Heart left ventricle (tissue), 13 donors: ENCODE results near the gene EFHC1.
A peak's percentile ranks its signal among the peaks of the same experiment; 100 is the strongest.

ENCODE experiments used
- CTCF ChIP-seq, 12 donors: fragments of 200-600 bp; sonication (generic) in 4 of 12; IDR thresholded peaks; one replicate each; pipeline versions ENCODE4 v1.5.0 to v1.8.0; 2018 to 2022; ENCODE audit warnings: antibody characterized with exemption in 12 of 12, mild to moderate bottlenecking in 5 of 12
- POLR2A ChIP-seq, 2 donors: fragments of 450-650 bp; IDR thresholded peaks; one replicate each; pipeline ENCODE4 v1.6.1; 2017; ENCODE audit warnings: antibody characterized with exemption in 2 of 2, mild to moderate bottlenecking in 2 of 2, moderate library complexity in 2 of 2
- donor health status: ischemic (EF 13 %, LVEDD 7.1; RV severe dilation, severe dysfunction).
- donor health status: DM: no; HTN: yes; CAD: no.
- donor health status: DM: no; HTN: no; CAD: no.
- donor health status: ischemic (EF 25% LVEDD 6.9; RV normal size, moderate dysfunction).
- donor health status: ischemic (EF 25% LVEDD 5.7; RV mildly dilated, moderate dysfunction).
- donor health status: ischemic (EF 35%, LVEDD 5.7; RV mildly dilated, moderate dysfunction).
- donor health status: nonischemic (EF 11% LVEDD 7.7; RV severe dilation, severe dysfunction).
- donor health status: DM: yes; HTN: yes; CAD: no.
- donor health status: PGD.
- donor health status: ischemic (EF 29% LVEDD 5.4; RV normal size, mild dysfunction).
- donor health status: nonischemic (EF 23%, LVEDD 6.1; RV moderate dilation, normal function).

GRCh38 chr6:52512199-52512598 is 92.1 kb downstream of the EFHC1 start:
- TF ChIP-seq CTCF (IDR thresholded peaks at IDR 0.05) (no peak), POLR2A (IDR thresholded peaks at IDR 0.05) (peak in 1 of 2 donors; percentile 20)
